GM23338 (cell line): ENCODE data around the gene ADAM8. TPM values are rescaled to one million over a fixed set of nuclear protein-coding genes. Genes with fewer than 3 reads are reported as not detected.

Experiments
- ATAC-seq: fragments of 200-7000 bp; cut with Tn5 transposase; 3 replicates; pipeline ENCODE4 v1.9.1; 2020
- DNase-seq: peaks from one replicate; pipeline ENCODE4 v3.0.0-alpha.2; 2015; ENCODE audit warnings: low spot score
- H2AFZ ChIP-seq: fragments of 200-600 bp; sonication (generic); 2 replicates; pipeline ENCODE4 v1.8.0; 2016; ENCODE audit warnings: antibody characterized with exemption, mild to moderate bottlenecking, moderate library complexity
- H3F3A ChIP-seq: fragments of 200-600 bp; sonication (generic); replicated peaks from 2 replicates; pipeline ENCODE4 v1.8.0; 2017; ENCODE audit warnings: antibody characterized with exemption, mixed run types, low read depth
- H3K27ac ChIP-seq: fragments of 200-600 bp; sonication (generic); 2 replicates; pipeline ENCODE4 v1.6.1; 2016; ENCODE audit warnings: low read depth
- H3K27me3 ChIP-seq: fragments of 200-600 bp; sonication (generic); 2 replicates; pipeline ENCODE4 v1.8.0; 2016; ENCODE audit warnings: mild to moderate bottlenecking, mixed run types, moderate library complexity; ENCODE audit not compliant: insufficient read depth
- H3K36me3 ChIP-seq: fragments of 200-600 bp; sonication (generic); 2 replicates; pipeline ENCODE4 v1.8.0; 2016; ENCODE audit warnings: mild to moderate bottlenecking; ENCODE audit not compliant: insufficient read depth
- H3K4me1 ChIP-seq: fragments of 200-600 bp; sonication (generic); 2 replicates; pipeline ENCODE4 v1.8.0; 2016; ENCODE audit warnings: mild to moderate bottlenecking, moderate library complexity; ENCODE audit not compliant: insufficient read depth
- H3K4me2 ChIP-seq: fragments of 200-600 bp; sonication (generic); 2 replicates; pipeline ENCODE4 v1.7.1; 2017; ENCODE audit warnings: mixed run types
- H3K4me3 ChIP-seq: fragments of 200-600 bp; sonication (generic); 2 replicates; pipeline ENCODE4 v1.6.1; 2016; ENCODE audit warnings: mixed run types
- H3K79me2 ChIP-seq: fragments of 200-600 bp; sonication (generic); replicated peaks from 2 replicates; pipeline ENCODE4 v1.8.0; 2017; ENCODE audit warnings: mild to moderate bottlenecking; ENCODE audit not compliant: insufficient read depth
- H3K9me2 ChIP-seq: fragments of 200-600 bp; sonication (generic); 2 replicates; pipeline ENCODE4 v1.8.0; 2017; ENCODE audit not compliant: insufficient read depth
- H4K20me1 ChIP-seq: fragments of 200-600 bp; sonication (generic); replicated peaks from 2 replicates; pipeline ENCODE4 v1.8.0; 2017; ENCODE audit warnings: mild to moderate bottlenecking; ENCODE audit not compliant: insufficient read depth
- H3K27ac Mint-ChIP-seq: 2 replicates; pipeline ENCODE4 v1.8.0; 2020; ENCODE audit warnings: inconsistent platforms, mild to moderate bottlenecking, moderate library complexity, mixed read lengths
- H3K27me3 Mint-ChIP-seq: 3 replicates; pipeline ENCODE4 v1.8.0; 2022; ENCODE audit warnings: low read depth, mild to moderate bottlenecking, moderate library complexity, mixed read lengths, inconsistent platforms; ENCODE audit not compliant: insufficient read depth, poor library complexity
- H3K36me3 Mint-ChIP-seq: 3 replicates; pipeline ENCODE4 v1.8.0; 2021; ENCODE audit warnings: low read depth, mild to moderate bottlenecking, inconsistent platforms, moderate library complexity, mixed read lengths
- H3K4me1 Mint-ChIP-seq: 3 replicates; pipeline ENCODE4 v1.8.0; 2020; ENCODE audit warnings: mild to moderate bottlenecking, inconsistent platforms, mixed read lengths
- H3K4me3 Mint-ChIP-seq: 3 replicates; pipeline ENCODE4 v1.8.0; 2021; ENCODE audit warnings: moderate library complexity, mild to moderate bottlenecking, inconsistent platforms, mixed read lengths
- H3K9me3 Mint-ChIP-seq: 3 replicates; pipeline ENCODE4 v1.8.0; 2020; ENCODE audit warnings: moderate library complexity, mild to moderate bottlenecking, inconsistent platforms, mixed read lengths
- CREB1 ChIP-seq: fragments of 250-450 bp; sonication (Bioruptor Pico); IDR thresholded peaks from 2 replicates; pipeline ENCODE4 v1.5.0; 2020; ENCODE audit warnings: low read depth, mild to moderate bottlenecking, moderate library complexity
- EZH2 ChIP-seq: fragments of 200-600 bp; sonication (generic); IDR thresholded peaks from one replicate; pipeline ENCODE4 v1.8.0; 2017; ENCODE audit warnings: antibody characterized with exemption, mild to moderate bottlenecking, low read depth; ENCODE audit not compliant: unreplicated experiment
- EZH2phosphoT487 ChIP-seq: fragments of 200-600 bp; sonication (generic); IDR thresholded peaks from one replicate; pipeline ENCODE4 v1.8.1; 2018; ENCODE audit warnings: antibody characterized with exemption; ENCODE audit not compliant: unreplicated experiment
- JUNB ChIP-seq: IDR thresholded peaks from one replicate; pipeline ENCODE4 v1.6.1; 2016; ENCODE audit warnings: antibody characterized with exemption; ENCODE audit not compliant: unreplicated experiment
- STAT1 ChIP-seq: IDR thresholded peaks from one replicate; pipeline ENCODE4 v1.6.1; 2016; ENCODE audit warnings: antibody characterized with exemption; ENCODE audit not compliant: unreplicated experiment
- ZNF114 ChIP-seq: fragments of 250-450 bp; sonication (Bioruptor Pico); IDR thresholded peaks from 2 replicates; pipeline ENCODE4 v1.5.0; 2020; ENCODE audit warnings: mild to moderate bottlenecking, moderate library complexity
- polyA plus RNA-seq: library from polyadenylated mRNA; unstranded; fragments of >200 nt; fragmentation: Nextera tagmentation; extraction: Ambion mirVana; gene quantifications from 2 replicates; pipeline ENCODE4 v1.2.1, GENCODE V29; 2016
- total RNA-seq: library from RNA; depleted of rRNA; stranded (reverse); fragments of >200 nt; shearing (Covaris generic); gene quantifications from 2 replicates; pipeline ENCODE4 v1.2.3, GENCODE V29; 2014
- TF ChIP-seq, protein P1 (sequence below): IDR thresholded peaks from 2 replicates; pipeline ENCODE4 v1.6.1; 2016; ENCODE audit warnings: antibody characterized with exemption
- TF ChIP-seq, protein P2 (sequence below), 2 experiments: fragments of 200-600 bp in 1 of 2; sonication (generic) in 1 of 2; conservative IDR thresholded peaks; 2 replicates each; pipeline versions ENCODE4 v1.5.1 to v1.6.1; 2016 to 2017; ENCODE audit warnings: antibody characterized with exemption in 2 of 2, low read depth in 2 of 2, mild to moderate bottlenecking in 2 of 2, moderate library complexity in 1 of 2
- TF ChIP-seq, protein P3 (sequence below): IDR thresholded peaks from one replicate; pipeline ENCODE4 v1.6.1; 2018; ENCODE audit warnings: antibody characterized with exemption; ENCODE audit not compliant: unreplicated experiment

Gene ADAM8
- total and polyA plus RNA-seq, 2 experiments from 2014 or later, result 1.9 to 5.5 TPM

DNA sequence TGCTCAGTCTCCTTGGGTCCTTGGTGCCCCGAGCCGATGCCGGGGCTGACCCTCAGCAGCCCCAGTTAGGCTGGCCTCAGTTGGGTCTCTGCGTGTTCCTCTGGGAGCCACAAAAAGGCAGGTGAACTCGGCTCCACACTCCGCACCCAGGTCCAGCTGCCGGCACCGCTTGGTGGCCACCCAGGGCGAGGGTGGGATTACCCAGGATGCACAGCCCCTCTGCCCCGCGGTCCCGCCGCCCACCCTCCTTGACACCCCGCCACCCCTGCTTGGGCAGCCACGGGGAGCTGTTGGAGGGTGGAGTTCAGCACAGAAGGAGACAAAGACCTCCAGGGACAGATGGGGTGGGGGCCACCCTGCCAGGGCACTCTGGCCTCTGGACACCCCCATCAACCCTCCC lies 21.3 kb downstream of the ADAM8 start:
- no peak for TF ChIP-seq JUNB
- TF ChIP-seq, protein P1, sequence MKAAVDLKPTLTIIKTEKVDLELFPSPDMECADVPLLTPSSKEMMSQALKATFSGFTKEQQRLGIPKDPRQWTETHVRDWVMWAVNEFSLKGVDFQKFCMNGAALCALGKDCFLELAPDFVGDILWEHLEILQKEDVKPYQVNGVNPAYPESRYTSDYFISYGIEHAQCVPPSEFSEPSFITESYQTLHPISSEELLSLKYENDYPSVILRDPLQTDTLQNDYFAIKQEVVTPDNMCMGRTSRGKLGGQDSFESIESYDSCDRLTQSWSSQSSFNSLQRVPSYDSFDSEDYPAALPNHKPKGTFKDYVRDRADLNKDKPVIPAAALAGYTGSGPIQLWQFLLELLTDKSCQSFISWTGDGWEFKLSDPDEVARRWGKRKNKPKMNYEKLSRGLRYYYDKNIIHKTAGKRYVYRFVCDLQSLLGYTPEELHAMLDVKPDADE, result no peak
- TF ChIP-seq, protein P2, sequence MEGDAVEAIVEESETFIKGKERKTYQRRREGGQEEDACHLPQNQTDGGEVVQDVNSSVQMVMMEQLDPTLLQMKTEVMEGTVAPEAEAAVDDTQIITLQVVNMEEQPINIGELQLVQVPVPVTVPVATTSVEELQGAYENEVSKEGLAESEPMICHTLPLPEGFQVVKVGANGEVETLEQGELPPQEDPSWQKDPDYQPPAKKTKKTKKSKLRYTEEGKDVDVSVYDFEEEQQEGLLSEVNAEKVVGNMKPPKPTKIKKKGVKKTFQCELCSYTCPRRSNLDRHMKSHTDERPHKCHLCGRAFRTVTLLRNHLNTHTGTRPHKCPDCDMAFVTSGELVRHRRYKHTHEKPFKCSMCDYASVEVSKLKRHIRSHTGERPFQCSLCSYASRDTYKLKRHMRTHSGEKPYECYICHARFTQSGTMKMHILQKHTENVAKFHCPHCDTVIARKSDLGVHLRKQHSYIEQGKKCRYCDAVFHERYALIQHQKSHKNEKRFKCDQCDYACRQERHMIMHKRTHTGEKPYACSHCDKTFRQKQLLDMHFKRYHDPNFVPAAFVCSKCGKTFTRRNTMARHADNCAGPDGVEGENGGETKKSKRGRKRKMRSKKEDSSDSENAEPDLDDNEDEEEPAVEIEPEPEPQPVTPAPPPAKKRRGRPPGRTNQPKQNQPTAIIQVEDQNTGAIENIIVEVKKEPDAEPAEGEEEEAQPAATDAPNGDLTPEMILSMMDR (conservative IDR thresholded peaks at IDR 0.05; ENCODE audit: low read depth in 2 of 2), result no peak
- no peak for TF ChIP-seq CREB1 (CRISPR knock-in tag)
- no peak for TF ChIP-seq EZH2phosphoT487
- no peak for TF ChIP-seq STAT1
- TF ChIP-seq, protein P3, sequence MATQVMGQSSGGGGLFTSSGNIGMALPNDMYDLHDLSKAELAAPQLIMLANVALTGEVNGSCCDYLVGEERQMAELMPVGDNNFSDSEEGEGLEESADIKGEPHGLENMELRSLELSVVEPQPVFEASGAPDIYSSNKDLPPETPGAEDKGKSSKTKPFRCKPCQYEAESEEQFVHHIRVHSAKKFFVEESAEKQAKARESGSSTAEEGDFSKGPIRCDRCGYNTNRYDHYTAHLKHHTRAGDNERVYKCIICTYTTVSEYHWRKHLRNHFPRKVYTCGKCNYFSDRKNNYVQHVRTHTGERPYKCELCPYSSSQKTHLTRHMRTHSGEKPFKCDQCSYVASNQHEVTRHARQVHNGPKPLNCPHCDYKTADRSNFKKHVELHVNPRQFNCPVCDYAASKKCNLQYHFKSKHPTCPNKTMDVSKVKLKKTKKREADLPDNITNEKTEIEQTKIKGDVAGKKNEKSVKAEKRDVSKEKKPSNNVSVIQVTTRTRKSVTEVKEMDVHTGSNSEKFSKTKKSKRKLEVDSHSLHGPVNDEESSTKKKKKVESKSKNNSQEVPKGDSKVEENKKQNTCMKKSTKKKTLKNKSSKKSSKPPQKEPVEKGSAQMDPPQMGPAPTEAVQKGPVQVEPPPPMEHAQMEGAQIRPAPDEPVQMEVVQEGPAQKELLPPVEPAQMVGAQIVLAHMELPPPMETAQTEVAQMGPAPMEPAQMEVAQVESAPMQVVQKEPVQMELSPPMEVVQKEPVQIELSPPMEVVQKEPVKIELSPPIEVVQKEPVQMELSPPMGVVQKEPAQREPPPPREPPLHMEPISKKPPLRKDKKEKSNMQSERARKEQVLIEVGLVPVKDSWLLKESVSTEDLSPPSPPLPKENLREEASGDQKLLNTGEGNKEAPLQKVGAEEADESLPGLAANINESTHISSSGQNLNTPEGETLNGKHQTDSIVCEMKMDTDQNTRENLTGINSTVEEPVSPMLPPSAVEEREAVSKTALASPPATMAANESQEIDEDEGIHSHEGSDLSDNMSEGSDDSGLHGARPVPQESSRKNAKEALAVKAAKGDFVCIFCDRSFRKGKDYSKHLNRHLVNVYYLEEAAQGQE, result no peak
- no peak for TF ChIP-seq ZNF114 (CRISPR knock-in tag)
- no peak for TF ChIP-seq EZH2
- Histone ChIP-seq H3K9me2 (no peaks in the 10 kb centered on the region), H3K4me1 (peaks cover 5% of the 10 kb centered on the region; the same call in 1 of the 2 replicates), H3K4me3 (no peak overlapping the region), H3K36me3 (no peaks in the 10 kb centered on the region), H2AFZ (no peak overlapping the region), H3K79me2 (no peaks in the 10 kb centered on the region), H4K20me1 (no peaks in the 10 kb centered on the region), H3F3A (no peaks in the 10 kb centered on the region), H3K4me2 (no peak overlapping the region), H3K27me3 (no peaks in the 10 kb centered on the region), H3K27ac (no peak overlapping the region)
- H3K36me3 Mint-ChIP-seq, result no peaks in the 10 kb centered on the region; the same call in 2 of the 3 replicates
- no peak for DNase-seq
- no peaks in the 10 kb centered on the region; the same call in 1 of the 3 replicates for H3K9me3 Mint-ChIP-seq
- no peak for ATAC-seq
- no peak overlapping the region for H3K4me3 Mint-ChIP-seq
- H3K27ac Mint-ChIP-seq, result no peak overlapping the region
- H3K27me3 Mint-ChIP-seq, result peaks cover 18% of the 10 kb centered on the region
- H3K4me1 Mint-ChIP-seq, result peaks cover 12% of the 10 kb centered on the region
